A549 (cell line): ENCODE results near the gene MTHFS.

Experiments
- HOXA7 ChIP-seq: fragments of 250-450 bp; sonication (Bioruptor Pico); IDR thresholded peaks from 2 replicates; pipeline ENCODE4 v1.5.0; 2020; ENCODE audit warnings: mild to moderate bottlenecking, moderate library complexity
- KDM1A ChIP-seq: fragments of 200-600 bp; sonication (generic); IDR thresholded peaks from 2 replicates; pipeline ENCODE4 v1.6.1; 2016; ENCODE audit warnings: low read depth, mild to moderate bottlenecking
- POLR2A ChIP-seq: IDR thresholded peaks from 2 replicates; pipeline ENCODE4 v1.6.1; 2012; ENCODE audit warnings: mild to moderate bottlenecking, low read length
- RNF2 ChIP-seq: fragments of 200-600 bp; sonication (generic); IDR thresholded peaks from 2 replicates; pipeline ENCODE4 v1.6.1; 2016; ENCODE audit warnings: low read depth, mild to moderate bottlenecking, antibody characterized with exemption, moderate library complexity, borderline replicate concordance
- TP53 ChIP-seq: fragments of 250-450 bp; sonication (Bioruptor Pico); IDR thresholded peaks from 2 replicates; pipeline ENCODE4 v1.5.0; 2021; ENCODE audit warnings: mild to moderate bottlenecking, moderate library complexity
- TF ChIP-seq, protein P1 (sequence below): fragments of >200 bp; sonication (Bioruptor Twin); formaldehyde crosslinking; IDR thresholded peaks from 3 replicates; pipeline ENCODE4 v1.5.1; 2016
- TF ChIP-seq, protein P2 (sequence below): fragments of 250-450 bp; sonication (Bioruptor Pico); IDR thresholded peaks from 2 replicates; pipeline ENCODE4 v1.5.0; 2021; ENCODE audit warnings: mild to moderate bottlenecking, moderate library complexity, borderline replicate concordance
- TF ChIP-seq, protein P3 (sequence below): fragments of 200-600 bp; sonication (generic); IDR thresholded peaks from 2 replicates; pipeline ENCODE4 v1.6.1; 2016; ENCODE audit warnings: antibody characterized with exemption, mild to moderate bottlenecking, moderate library complexity

DNA sequence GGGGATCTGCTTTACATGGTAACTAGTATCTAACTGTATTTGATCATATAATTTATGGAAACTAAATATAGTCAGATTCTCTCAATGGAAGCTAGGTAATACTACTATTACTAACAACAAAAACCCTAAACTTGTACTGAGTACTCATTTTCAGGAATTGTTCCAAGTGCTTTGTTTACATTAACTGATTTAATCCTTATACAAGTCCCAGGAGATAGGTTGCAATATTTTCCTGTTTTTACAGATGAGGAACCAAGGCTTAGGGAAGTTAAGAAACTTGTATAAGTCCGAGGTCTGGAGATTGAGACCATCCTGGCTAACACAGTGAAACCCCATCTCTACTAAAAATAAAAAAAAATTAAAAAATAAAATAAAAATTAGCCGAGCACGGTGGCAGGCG, 7.5 kb upstream of the MTHFS start:
- TF ChIP-seq POLR2A = no peak
- TF ChIP-seq, protein P1, sequence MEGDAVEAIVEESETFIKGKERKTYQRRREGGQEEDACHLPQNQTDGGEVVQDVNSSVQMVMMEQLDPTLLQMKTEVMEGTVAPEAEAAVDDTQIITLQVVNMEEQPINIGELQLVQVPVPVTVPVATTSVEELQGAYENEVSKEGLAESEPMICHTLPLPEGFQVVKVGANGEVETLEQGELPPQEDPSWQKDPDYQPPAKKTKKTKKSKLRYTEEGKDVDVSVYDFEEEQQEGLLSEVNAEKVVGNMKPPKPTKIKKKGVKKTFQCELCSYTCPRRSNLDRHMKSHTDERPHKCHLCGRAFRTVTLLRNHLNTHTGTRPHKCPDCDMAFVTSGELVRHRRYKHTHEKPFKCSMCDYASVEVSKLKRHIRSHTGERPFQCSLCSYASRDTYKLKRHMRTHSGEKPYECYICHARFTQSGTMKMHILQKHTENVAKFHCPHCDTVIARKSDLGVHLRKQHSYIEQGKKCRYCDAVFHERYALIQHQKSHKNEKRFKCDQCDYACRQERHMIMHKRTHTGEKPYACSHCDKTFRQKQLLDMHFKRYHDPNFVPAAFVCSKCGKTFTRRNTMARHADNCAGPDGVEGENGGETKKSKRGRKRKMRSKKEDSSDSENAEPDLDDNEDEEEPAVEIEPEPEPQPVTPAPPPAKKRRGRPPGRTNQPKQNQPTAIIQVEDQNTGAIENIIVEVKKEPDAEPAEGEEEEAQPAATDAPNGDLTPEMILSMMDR = no peak
- no peak for TF ChIP-seq HOXA7 (CRISPR knock-in tag)
- TF ChIP-seq, protein P2, sequence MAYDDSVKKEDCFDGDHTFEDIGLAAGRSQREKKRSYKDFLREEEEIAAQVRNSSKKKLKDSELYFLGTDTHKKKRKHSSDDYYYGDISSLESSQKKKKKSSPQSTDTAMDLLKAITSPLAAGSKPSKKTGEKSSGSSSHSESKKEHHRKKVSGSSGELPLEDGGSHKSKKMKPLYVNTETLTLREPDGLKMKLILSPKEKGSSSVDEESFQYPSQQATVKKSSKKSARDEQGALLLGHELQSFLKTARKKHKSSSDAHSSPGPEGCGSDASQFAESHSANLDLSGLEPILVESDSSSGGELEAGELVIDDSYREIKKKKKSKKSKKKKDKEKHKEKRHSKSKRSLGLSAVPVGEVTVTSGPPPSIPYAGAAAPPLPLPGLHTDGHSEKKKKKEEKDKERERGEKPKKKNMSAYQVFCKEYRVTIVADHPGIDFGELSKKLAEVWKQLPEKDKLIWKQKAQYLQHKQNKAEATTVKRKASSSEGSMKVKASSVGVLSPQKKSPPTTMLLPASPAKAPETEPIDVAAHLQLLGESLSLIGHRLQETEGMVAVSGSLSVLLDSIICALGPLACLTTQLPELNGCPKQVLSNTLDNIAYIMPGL (CRISPR knock-in tag) = no peak
- TF ChIP-seq, protein P3, sequence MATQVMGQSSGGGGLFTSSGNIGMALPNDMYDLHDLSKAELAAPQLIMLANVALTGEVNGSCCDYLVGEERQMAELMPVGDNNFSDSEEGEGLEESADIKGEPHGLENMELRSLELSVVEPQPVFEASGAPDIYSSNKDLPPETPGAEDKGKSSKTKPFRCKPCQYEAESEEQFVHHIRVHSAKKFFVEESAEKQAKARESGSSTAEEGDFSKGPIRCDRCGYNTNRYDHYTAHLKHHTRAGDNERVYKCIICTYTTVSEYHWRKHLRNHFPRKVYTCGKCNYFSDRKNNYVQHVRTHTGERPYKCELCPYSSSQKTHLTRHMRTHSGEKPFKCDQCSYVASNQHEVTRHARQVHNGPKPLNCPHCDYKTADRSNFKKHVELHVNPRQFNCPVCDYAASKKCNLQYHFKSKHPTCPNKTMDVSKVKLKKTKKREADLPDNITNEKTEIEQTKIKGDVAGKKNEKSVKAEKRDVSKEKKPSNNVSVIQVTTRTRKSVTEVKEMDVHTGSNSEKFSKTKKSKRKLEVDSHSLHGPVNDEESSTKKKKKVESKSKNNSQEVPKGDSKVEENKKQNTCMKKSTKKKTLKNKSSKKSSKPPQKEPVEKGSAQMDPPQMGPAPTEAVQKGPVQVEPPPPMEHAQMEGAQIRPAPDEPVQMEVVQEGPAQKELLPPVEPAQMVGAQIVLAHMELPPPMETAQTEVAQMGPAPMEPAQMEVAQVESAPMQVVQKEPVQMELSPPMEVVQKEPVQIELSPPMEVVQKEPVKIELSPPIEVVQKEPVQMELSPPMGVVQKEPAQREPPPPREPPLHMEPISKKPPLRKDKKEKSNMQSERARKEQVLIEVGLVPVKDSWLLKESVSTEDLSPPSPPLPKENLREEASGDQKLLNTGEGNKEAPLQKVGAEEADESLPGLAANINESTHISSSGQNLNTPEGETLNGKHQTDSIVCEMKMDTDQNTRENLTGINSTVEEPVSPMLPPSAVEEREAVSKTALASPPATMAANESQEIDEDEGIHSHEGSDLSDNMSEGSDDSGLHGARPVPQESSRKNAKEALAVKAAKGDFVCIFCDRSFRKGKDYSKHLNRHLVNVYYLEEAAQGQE = no peak
- TF ChIP-seq KDM1A = no peak
- TF ChIP-seq TP53 = no peak
- TF ChIP-seq RNF2 = no peak
